Nephron (organoid): ENCODE measurements around the gene IL17RA.
A peak's percentile ranks its signal among the peaks of the same experiment; 100 is the strongest.

Source experiments
- H3K27ac Mint-ChIP-seq, 3 experiments: 2 replicates each; pipeline ENCODE4 v1.8.0; 2020; ENCODE audit warnings: mixed read lengths in 3 of 3, mild to moderate bottlenecking in 2 of 3, moderate library complexity in 1 of 3
- H3K27me3 Mint-ChIP-seq: 2 replicates; pipeline ENCODE4 v1.8.0; 2021; ENCODE audit warnings: low read depth, mild to moderate bottlenecking, moderate library complexity, mixed read lengths
- H3K36me3 Mint-ChIP-seq: 2 replicates; pipeline ENCODE4 v1.8.0; 2020; ENCODE audit warnings: low read depth, mixed read lengths
- H3K4me1 Mint-ChIP-seq: 2 replicates; pipeline ENCODE4 v1.8.0; 2020; ENCODE audit warnings: mixed read lengths
- H3K4me3 Mint-ChIP-seq, 3 experiments: 2 replicates each; pipeline ENCODE4 v1.8.0; 2020; ENCODE audit warnings: mild to moderate bottlenecking in 3 of 3, mixed read lengths in 3 of 3, moderate library complexity in 2 of 3
- H3K9me3 Mint-ChIP-seq: 2 replicates; pipeline ENCODE4 v1.8.0; 2020; ENCODE audit warnings: mixed read lengths
- TF ChIP-seq, protein P1 (sequence below), 3 experiments: fragments of 200-600 bp; sonication (generic); IDR thresholded peaks; one replicate each; pipeline ENCODE4 v1.5.0; 2021; ENCODE audit warnings: antibody characterized with exemption in 3 of 3; ENCODE audit not compliant: unreplicated experiment in 3 of 3

IL17RA gene

DNA sequence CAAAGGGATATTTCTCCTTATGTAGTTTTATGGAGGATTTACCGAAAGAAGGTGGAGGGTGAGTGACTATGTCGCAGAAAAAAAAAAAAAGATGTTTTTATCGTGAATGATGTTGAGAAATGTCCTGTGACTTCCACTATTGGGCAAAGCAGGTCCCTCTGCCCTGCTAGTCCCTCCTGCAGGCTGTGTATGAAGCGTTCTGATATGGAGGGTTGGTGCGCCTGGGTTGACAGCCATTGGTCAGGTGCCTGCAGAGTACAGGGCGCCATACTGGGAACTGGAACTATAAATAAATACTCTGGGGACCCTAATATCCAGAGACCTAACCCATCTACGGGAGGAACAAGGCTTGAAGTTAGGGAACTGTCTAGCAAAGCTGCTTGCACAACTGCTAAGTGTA is 1.5 kb downstream of the IL17RA start:
- Mint-ChIP-seq H3K27me3 (peaks cover 41% of the 10 kb centered on the region), H3K9me3 (no peaks in the 10 kb centered on the region), H3K4me3 (peak overlapping the region; percentile 78 to 89 (median 88)), H3K27ac (no peak overlapping the region), H3K36me3 (no peaks in the 10 kb centered on the region), H3K4me1 (peaks cover 15% of the 10 kb centered on the region)
- TF ChIP-seq, protein P1, sequence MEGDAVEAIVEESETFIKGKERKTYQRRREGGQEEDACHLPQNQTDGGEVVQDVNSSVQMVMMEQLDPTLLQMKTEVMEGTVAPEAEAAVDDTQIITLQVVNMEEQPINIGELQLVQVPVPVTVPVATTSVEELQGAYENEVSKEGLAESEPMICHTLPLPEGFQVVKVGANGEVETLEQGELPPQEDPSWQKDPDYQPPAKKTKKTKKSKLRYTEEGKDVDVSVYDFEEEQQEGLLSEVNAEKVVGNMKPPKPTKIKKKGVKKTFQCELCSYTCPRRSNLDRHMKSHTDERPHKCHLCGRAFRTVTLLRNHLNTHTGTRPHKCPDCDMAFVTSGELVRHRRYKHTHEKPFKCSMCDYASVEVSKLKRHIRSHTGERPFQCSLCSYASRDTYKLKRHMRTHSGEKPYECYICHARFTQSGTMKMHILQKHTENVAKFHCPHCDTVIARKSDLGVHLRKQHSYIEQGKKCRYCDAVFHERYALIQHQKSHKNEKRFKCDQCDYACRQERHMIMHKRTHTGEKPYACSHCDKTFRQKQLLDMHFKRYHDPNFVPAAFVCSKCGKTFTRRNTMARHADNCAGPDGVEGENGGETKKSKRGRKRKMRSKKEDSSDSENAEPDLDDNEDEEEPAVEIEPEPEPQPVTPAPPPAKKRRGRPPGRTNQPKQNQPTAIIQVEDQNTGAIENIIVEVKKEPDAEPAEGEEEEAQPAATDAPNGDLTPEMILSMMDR (IDR thresholded peaks at IDR 0.05; ENCODE audit: unreplicated experiment in 3 of 3), result no peak

DNA sequence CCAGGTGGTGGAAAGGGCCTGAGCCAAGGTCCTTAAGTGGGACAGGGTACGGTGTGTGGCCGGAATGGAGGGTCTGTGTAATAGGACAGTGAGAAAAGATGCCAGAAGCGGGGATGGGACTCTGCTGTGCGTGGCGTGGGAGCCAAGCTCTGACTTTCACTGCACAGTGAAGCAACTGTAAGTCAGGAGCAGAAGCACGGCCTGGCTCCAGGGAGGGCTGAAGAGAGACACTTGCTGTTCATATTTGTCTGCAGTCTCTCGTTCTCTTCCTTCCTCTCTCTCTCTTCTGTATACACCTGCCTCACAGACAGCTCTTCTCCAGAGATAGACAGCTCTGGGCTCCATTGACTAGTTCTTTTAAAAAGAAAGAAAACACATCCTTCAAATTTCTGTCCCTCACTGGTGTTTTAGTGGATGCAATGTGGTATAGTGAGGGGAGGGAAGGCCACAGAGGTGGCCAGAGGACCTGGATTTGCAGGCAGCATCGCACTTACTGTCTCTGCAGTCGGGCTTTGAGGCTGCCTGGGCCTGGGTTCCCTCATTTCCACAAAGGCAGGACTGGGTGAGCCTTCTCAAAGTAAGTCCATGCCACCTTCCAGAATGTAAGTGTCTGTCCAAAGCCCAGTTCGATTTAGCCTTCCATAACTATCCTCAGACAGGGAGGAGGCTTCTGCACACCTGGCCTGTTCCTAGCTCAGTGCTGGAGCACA is 2.1 kb downstream of the IL17RA start:
- TF ChIP-seq, protein P1 (IDR thresholded peaks at IDR 0.05; ENCODE audit: unreplicated experiment in 3 of 3), result no peak
- no peaks in the 10 kb centered on the region for H3K36me3 Mint-ChIP-seq
- H3K4me1 Mint-ChIP-seq, result peaks cover 15% of the 10 kb centered on the region
- peaks cover 41% of the 10 kb centered on the region for H3K27me3 Mint-ChIP-seq
- H3K4me3 Mint-ChIP-seq, result peak overlapping the region; percentile 78 to 89 (median 88)
- H3K27ac Mint-ChIP-seq, result peak overlapping the region in 1 of 3 experiments; percentile 66
- no peaks in the 10 kb centered on the region for H3K9me3 Mint-ChIP-seq

DNA sequence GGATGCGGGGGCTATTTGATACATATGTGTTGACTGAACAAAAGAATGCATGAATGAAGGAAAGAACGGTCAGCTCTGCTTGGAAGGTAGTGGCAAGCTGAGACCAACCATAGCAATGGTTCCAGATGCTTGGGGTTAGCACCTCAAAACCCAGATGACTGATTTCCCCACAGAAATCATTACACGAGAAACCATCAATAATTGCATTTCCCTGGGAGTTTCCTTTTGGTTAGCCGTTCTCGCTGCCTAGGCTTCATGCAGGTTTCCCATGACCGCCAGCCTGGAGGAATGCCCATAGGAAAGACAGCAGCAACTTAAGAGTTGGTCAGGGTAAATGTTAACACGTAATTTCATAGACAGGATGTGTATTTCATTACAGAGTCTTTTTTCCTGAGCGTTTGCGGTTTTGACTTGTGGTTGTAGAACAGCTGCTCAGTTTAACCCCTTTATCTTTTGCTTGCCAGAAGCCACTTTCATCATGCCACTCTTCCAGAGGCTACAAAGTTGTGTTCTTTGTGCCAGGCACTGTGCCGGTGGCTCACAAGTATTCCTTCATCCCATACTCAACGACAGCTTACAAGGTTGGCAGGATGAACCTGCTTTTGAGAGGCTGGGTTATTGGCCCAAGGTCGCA is 2.8 kb downstream of the IL17RA start:
- TF ChIP-seq, protein P1 (IDR thresholded peaks at IDR 0.05; ENCODE audit: unreplicated experiment in 3 of 3), result no peak
- no peak overlapping the region for H3K27ac Mint-ChIP-seq
- peaks cover 41% of the 10 kb centered on the region for H3K27me3 Mint-ChIP-seq
- H3K4me3 Mint-ChIP-seq, result peak overlapping the region in 2 of 3 experiments; percentile 78 to 88
- peaks cover 15% of the 10 kb centered on the region for H3K4me1 Mint-ChIP-seq
- no peaks in the 10 kb centered on the region for H3K36me3 Mint-ChIP-seq
- H3K9me3 Mint-ChIP-seq, result no peaks in the 10 kb centered on the region

DNA sequence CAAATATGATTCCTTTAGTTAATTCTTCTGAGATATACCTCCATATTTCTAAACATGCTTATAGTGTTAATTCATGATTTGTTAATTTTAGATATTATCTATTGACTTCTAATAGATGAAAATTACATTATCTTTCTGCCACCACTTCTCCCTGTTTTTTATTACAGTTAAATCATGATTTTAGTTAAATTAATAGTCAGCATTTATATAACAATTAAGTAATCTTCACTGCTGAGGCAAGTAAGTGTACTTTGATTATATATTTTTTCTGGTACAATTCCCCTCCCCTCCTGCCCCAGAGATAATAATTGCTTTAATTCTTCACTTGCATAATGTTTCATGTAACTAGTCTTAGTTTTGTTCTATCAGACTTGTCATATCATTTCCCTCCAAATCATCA is 5.8 kb downstream of the IL17RA start:
- no peaks in the 10 kb centered on the region for H3K36me3 Mint-ChIP-seq
- no peak overlapping the region for H3K27ac Mint-ChIP-seq
- no peaks in the 10 kb centered on the region for H3K9me3 Mint-ChIP-seq
- H3K4me3 Mint-ChIP-seq, result no peak overlapping the region
- TF ChIP-seq, protein P1 (IDR thresholded peaks at IDR 0.05; ENCODE audit: unreplicated experiment in 3 of 3), result no peak
- peaks cover 23% of the 10 kb centered on the region for H3K27me3 Mint-ChIP-seq
- peaks cover 10% of the 10 kb centered on the region for H3K4me1 Mint-ChIP-seq

DNA sequence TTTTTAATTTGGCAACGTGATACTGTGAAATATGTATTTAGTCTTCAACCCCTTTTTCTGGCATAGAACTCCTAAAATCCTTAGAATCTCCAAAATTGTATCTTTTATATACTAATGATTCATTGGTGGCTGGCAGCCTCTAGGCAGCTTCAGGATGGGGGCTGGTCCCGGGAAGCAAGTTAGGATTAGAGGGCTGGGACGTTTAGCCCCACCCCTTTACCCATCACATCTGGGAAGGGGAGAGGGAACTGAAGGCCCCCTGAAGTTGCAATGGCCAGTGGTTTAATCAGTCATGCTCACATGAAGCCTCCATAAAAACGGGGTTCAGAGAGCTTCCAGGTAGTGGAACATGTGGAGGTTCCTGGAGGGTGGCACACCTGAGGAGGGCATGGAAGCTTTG is 7.1 kb downstream of the IL17RA start:
- no peaks in the 10 kb centered on the region for H3K9me3 Mint-ChIP-seq

More for the DNA sequence above, 7.1 kb downstream of the IL17RA start:
- Mint-ChIP-seq H3K36me3 (no peaks in the 10 kb centered on the region), H3K27ac (no peak overlapping the region), H3K4me3 (no peak overlapping the region), H3K4me1 (peaks cover 1% of the 10 kb centered on the region), H3K27me3 (peaks cover 12% of the 10 kb centered on the region)
- TF ChIP-seq, protein P1 (IDR thresholded peaks at IDR 0.05; ENCODE audit: unreplicated experiment in 3 of 3), result no peak
